HepG2 (cell line): ENCODE results near the gene LRP2. TPM values are rescaled to one million over a fixed set of nuclear protein-coding genes. Genes with fewer than 3 reads are reported as not detected.

ENCODE experiments used
- ATAC-seq: fragments of 200-7000 bp; cut with Tn5 transposase; 3 replicates; pipeline ENCODE4 v1.9.1; 2020; ENCODE audit warnings: mild to moderate bottlenecking, moderate library complexity
- BruUV-seq: library from RNA; stranded (reverse); fragments of 400-500 nt; replicated peaks from 2 replicates; lab custom pipeline; 2021; lab: Mats Ljungman, UMichigan
- CTCF ChIA-PET: fragments of 300-600 bp; formaldehyde crosslinking; extraction: SDS; loops from one replicate; lab custom pipeline; 2021; ENCODE audit warnings: low total read pairs, inconsistent platforms, low intra/inter-chr PET ratio; lab: Yijun Ruan, JAX
- POLR2A ChIA-PET: fragments of 350-600 bp; sonication (Branson Sonifier 250); formaldehyde crosslinking; loops from one replicate; lab custom pipeline; 2020; ENCODE audit warnings: antibody characterized with exemption, inconsistent platforms; lab: Yijun Ruan, JAX
- DNase-seq: peaks from one replicate; pipeline ENCODE4 v3.0.0-alpha.2; 2015; ENCODE audit warnings: low spot score
- FAIRE-seq: peaks from 3 replicates; lab custom pipeline; 2011; peaks lifted over from hg19 to GRCh38; lab: Jason Lieb, UNC
- H2AFZ ChIP-seq: one replicate; pipeline ENCODE4 v1.6.1; 2011; ENCODE audit warnings: low read length, inconsistent platforms
- H3K27ac ChIP-seq: fragments of 300-600 bp; 3 replicates; pipeline ENCODE4 v1.8.0; 2011; ENCODE audit warnings: mixed run types, mild to moderate bottlenecking, mixed read lengths, low read length, inconsistent platforms; ENCODE audit not compliant: insufficient read depth; ENCODE audit errors: extremely low read length
- H3K27me3 ChIP-seq, 2 experiments: fragments of 200-600 bp in 1 of 2; 2 replicates in 1 of 2; 3 replicates in 1 of 2; pipeline versions ENCODE4 v1.6.0 to v1.8.0; 2011; ENCODE audit warnings: low read length in 2 of 2, mild to moderate bottlenecking in 2 of 2, moderate library complexity in 2 of 2, inconsistent platforms in 1 of 2; ENCODE audit not compliant: insufficient read depth in 2 of 2, control insufficient read depth in 1 of 2
- H3K36me3 ChIP-seq, 2 experiments: fragments of 200-600 bp in 1 of 2; replicated peaks in 1 of 2; 2 replicates in 1 of 2; 3 replicates in 1 of 2; pipeline versions ENCODE4 v1.5.1 to v1.8.0; 2011; ENCODE audit warnings: low read length in 2 of 2, inconsistent platforms in 1 of 2; ENCODE audit not compliant: insufficient read depth in 2 of 2, control insufficient read depth in 1 of 2
- H3K4me1 ChIP-seq: 2 replicates; pipeline ENCODE4 v1.5.1; 2012; ENCODE audit warnings: low read length, inconsistent platforms; ENCODE audit not compliant: insufficient read depth
- H3K4me2 ChIP-seq: 2 replicates; pipeline ENCODE4 v1.6.0; 2011; ENCODE audit warnings: low read depth, low read length, inconsistent platforms
- H3K4me3 ChIP-seq, 3 experiments: fragments of 200-600 bp in 1 of 3; sonication (generic), shearing (Covaris generic) in 1 of 3; replicated peaks in 1 of 3; 2 replicates each; pipeline ENCODE4 v1.5.1; 2011 to 2016; ENCODE audit warnings: low read length in 3 of 3, inconsistent platforms in 2 of 3, low read depth in 2 of 3, mild to moderate bottlenecking in 2 of 3, control low read depth in 1 of 3, mixed read lengths in 1 of 3; ENCODE audit not compliant: insufficient read depth in 1 of 3
- H3K79me2 ChIP-seq: one replicate; pipeline ENCODE4 v1.6.1; 2011; ENCODE audit warnings: low read length, inconsistent platforms; ENCODE audit not compliant: insufficient read depth
- H3K9ac ChIP-seq: 2 replicates; pipeline ENCODE4 v1.6.0; 2011; ENCODE audit warnings: mild to moderate bottlenecking, low read depth, low read length, inconsistent platforms; ENCODE audit not compliant: insufficient read depth
- H3K9me3 ChIP-seq: 2 replicates; pipeline ENCODE4 v1.5.1; 2012; ENCODE audit warnings: mild to moderate bottlenecking, low read length
- H4K20me1 ChIP-seq: 2 replicates; pipeline ENCODE4 v1.6.0; 2011; ENCODE audit warnings: inconsistent platforms, mild to moderate bottlenecking, low read length, moderate library complexity; ENCODE audit not compliant: insufficient read depth
- BCL3 ChIP-seq: sonication (generic); formaldehyde crosslinking; IDR thresholded peaks from 2 replicates; pipeline ENCODE4 v1.5.1; 2020; ENCODE audit warnings: mild to moderate bottlenecking, missing genetic modification reagents, moderate library complexity
- CREB1 ChIP-seq, 2 experiments: fragments of 450-650 bp in 1 of 2; IDR thresholded peaks; 2 replicates each; pipeline ENCODE4 v1.6.1; 2016 to 2017; ENCODE audit warnings: control low read depth in 1 of 2, mild to moderate bottlenecking in 1 of 2, missing compliant biosample characterization in 1 of 2, missing genetic modification characterization in 1 of 2
- IRF1 ChIP-seq: sonication (generic); formaldehyde crosslinking; IDR thresholded peaks from 2 replicates; pipeline ENCODE4 v1.4.0; 2020; ENCODE audit warnings: low read depth, mild to moderate bottlenecking, missing genetic modification reagents
- JDP2 ChIP-seq: sonication (generic); formaldehyde crosslinking; IDR thresholded peaks from 2 replicates; pipeline ENCODE4 v1.8.1; 2022; ENCODE audit warnings: missing genetic modification reagents, borderline replicate concordance
- ZBTB7B ChIP-seq: sonication (generic); formaldehyde crosslinking; IDR thresholded peaks from 2 replicates; pipeline ENCODE4 v1.4.0; 2020; ENCODE audit warnings: missing genetic modification reagents
- ZNF253 ChIP-seq: sonication (generic); formaldehyde crosslinking; IDR thresholded peaks from 2 replicates; pipeline ENCODE4 v1.8.0; 2022; ENCODE audit warnings: mild to moderate bottlenecking, missing genetic modification reagents, borderline replicate concordance
- ZNF501 ChIP-seq: sonication (generic); formaldehyde crosslinking; IDR thresholded peaks from 2 replicates; pipeline ENCODE4 v1.5.1; 2020; ENCODE audit warnings: mild to moderate bottlenecking, moderate library complexity, missing genetic modification reagents
- ZNF572 ChIP-seq: sonication (generic); formaldehyde crosslinking; IDR thresholded peaks from 2 replicates; pipeline ENCODE4 v1.5.1; 2020; ENCODE audit warnings: mild to moderate bottlenecking, missing genetic modification reagents
- ZNF687 ChIP-seq: sonication (generic); formaldehyde crosslinking; IDR thresholded peaks from 2 replicates; pipeline ENCODE4 v1.5.1; 2020; ENCODE audit warnings: mild to moderate bottlenecking, missing genetic modification reagents, moderate library complexity
- WGBS: methylation state at CpG from one replicate; pipeline ENCODE4 v1.1.6; 2017; ENCODE audit warnings: low lambda C conversion rate; 5-methylcytosine and 5-hydroxymethylcytosine counted together
- in situ Hi-C: cut with HindIII; loops from 2 replicates; pipeline ENCODE4 v1.10.0; 2017; ENCODE audit warnings: low pct_unique_long_range_greater_than_20kb; ENCODE audit not compliant: extremely low pct_ligation_motif_present
- intact Hi-C: fragments of 100-400 bp; cut with micrococcal nuclease; formaldehyde crosslinking; loops from one replicate; pipeline ENCODE4 v1.10.0; 2022; ENCODE audit not compliant: unreplicated experiment
- polyA plus RNA-seq, 8 experiments: library from polyadenylated mRNA; depleted of rRNA in 3 of 8; stranded (reverse) in 7 of 8; unstranded in 1 of 8; fragments of >200 nt; fragmentation: Illumina TruSeq in 4 of 8; extraction: Trizol in 4 of 8; gene quantifications; 2 replicates each; pipeline versions ENCODE4 v1.2.1 to v1.2.3, GENCODE V29; 2011 to 2016; ENCODE audit warnings: low read depth in 4 of 8, missing spikeins in 1 of 8, mixed read lengths in 1 of 8; ENCODE audit not compliant: insufficient read depth in 1 of 8
- total RNA-seq, 5 experiments: library from RNA; depleted of rRNA; stranded (reverse); fragments of >200 nt; fragmentation: Illumina TruSeq; extraction: Trizol; gene quantifications; 2 replicates each; pipeline ENCODE4 v1.2.3, GENCODE V29; 2016; ENCODE audit warnings: low read depth in 1 of 5

LRP2 gene
- total and polyA plus RNA-seq, 2 of the 13 experiments (the other 11 are each of a cell fraction or from before 2014, with no cell fraction given): 0.03 to 0.15 TPM

DNA sequence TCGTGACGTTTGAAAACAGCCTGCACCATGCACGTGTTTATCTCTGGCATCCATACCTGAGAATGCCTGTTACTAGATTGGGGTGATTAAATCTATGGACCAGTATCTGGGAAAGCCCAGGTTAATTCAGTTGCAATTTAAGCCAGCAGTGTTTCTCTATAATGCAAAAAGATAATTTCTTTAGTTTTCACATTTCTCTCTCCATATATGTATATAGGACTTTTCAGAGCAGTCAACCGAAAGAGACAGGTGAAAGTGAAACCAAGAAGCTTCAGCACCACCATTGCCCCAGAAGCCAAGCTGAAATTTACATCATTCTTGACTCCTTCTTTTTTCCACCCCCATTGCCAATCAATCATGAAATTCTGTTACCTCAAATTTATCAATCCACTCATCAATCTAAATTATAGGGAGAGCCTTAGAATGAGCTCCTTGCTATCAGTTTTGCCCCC, 2.7 kb upstream of the LRP2 start:
- in situ Hi-C loops: no loop called here
- H3K27me3 ChIP-seq: peaks cover 25 to 54% of the 10 kb centered on the region in 2 experiments; a peak in 4 of 5 replicates
- H3K4me2 ChIP-seq: peak overlapping the region; percentile 84
- no peaks in the 10 kb centered on the region for H3K9me3 ChIP-seq
- ATAC-seq (no peak), DNase-seq (no peak), FAIRE-seq (no peak)
- H3K79me2 ChIP-seq: no peaks in the 10 kb centered on the region
- peaks cover 42% of the 10 kb centered on the region for H3K4me1 ChIP-seq
- H3K9ac ChIP-seq: no peak overlapping the region
- ChIA-PET POLR2A (no interaction called here), CTCF (no interaction called here)
- WGBS: 0% methylated on average over 4 of the region's 4 CpGs
- TF ChIP-seq IRF1 (CRISPR knock-in tag) (0 out of 2 replicates have a peak, but pooled peaks have one; percentile 30), ZBTB7B (0 out of 2 replicates have a peak, but pooled peaks have one; percentile 17), CREB1 (IDR thresholded peaks at IDR 0.05) (no peak), CREB1 (CRISPR knock-in tag; IDR thresholded peaks at IDR 0.05) (0 out of 2 replicates have a peak, but pooled peaks have one; percentile 27), ZNF501 (no peak)
- H2AFZ ChIP-seq: no peak overlapping the region
- H3K36me3 ChIP-seq: no peaks in the 10 kb centered on the region
- no TSS peak for BruUV-seq
- H3K27ac ChIP-seq: no peak overlapping the region
- peak overlapping the region; percentile 58 to 67 (median 60) for H3K4me3 ChIP-seq
- H4K20me1 ChIP-seq: no peaks in the 10 kb centered on the region
- intact Hi-C loops: no loop called here

DNA sequence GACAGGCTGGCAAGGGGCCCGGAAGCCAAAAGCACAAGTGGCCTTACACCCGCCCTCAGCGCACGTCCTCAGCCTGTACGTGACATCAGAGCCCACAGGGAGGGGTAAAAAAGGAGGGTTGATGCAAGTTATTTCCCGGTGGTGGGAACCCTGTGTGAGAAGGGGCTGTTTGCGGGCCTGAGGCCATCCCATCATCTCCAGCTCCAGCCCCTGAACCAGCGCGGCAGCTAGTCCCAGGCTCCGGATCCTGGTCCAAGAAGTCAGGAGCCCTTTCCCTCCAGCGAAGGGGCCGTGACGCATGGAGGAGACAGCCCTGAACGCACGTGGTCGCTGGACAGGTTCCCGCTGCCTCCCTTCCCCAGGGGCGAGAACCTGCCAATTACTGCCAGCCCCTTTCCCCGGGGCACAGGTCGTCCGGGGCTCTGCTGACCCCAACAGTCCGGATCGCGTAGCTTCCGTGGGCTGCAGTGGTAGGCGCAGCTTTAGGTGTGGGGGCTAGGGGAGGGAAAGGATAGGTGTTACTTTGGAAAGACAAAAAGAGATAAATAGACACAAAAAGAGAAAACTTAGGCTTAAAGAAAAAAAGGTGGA, 1.3 kb upstream of the LRP2 start:
- FAIRE-seq (no peak), DNase-seq (no peak), ATAC-seq (peak; percentile 11)
- Histone ChIP-seq H3K36me3 (no peaks in the 10 kb centered on the region), H3K27ac (no peak overlapping the region), H3K27me3 (peaks cover 25 to 62% of the 10 kb centered on the region in 2 experiments; a peak in 4 of 5 replicates), H3K9me3 (no peaks in the 10 kb centered on the region), H3K4me3 (peak overlapping the region; percentile 58 to 67 (median 60)), H3K9ac (no peak overlapping the region), H4K20me1 (no peaks in the 10 kb centered on the region), H3K4me1 (peaks cover 42% of the 10 kb centered on the region), H3K79me2 (no peaks in the 10 kb centered on the region), H2AFZ (no peak overlapping the region), H3K4me2 (peak overlapping the region; percentile 84)
- WGBS: 5% methylated on average over 25 of the region's 26 CpGs
- BruUV-seq: no TSS peak
- ChIA-PET POLR2A (no interaction called here), CTCF (no interaction called here)
- in situ Hi-C loops: no loop called here
- intact Hi-C loops: no loop called here
- 0 out of 2 replicates have a peak, but pooled peaks have one; percentile 57 for TF ChIP-seq ZNF253 (CRISPR knock-in tag)
- TF ChIP-seq JDP2: no peak
- TF ChIP-seq ZNF687 (CRISPR knock-in tag): peak; percentile 55
- no peak for TF ChIP-seq BCL3
- 0 out of 2 replicates have a peak, but pooled peaks have one; percentile 34 for TF ChIP-seq ZNF572 (CRISPR knock-in tag)
